ENCODE measurements around the gene ARHGAP28. TPM values are rescaled to one million over a fixed set of nuclear protein-coding genes. Genes with fewer than 3 reads are reported as not detected.
"Not testable (repeated sequence)": the region's sequence is repeated elsewhere in the genome, so short reads cannot be mapped to it uniquely, and the experiment has no call there.

The ARHGAP28 gene
- total RNA-seq, 6 donors from 2014 or later, result 4.1 to 18.9 (median 11.3) TPM

GRCh38 chr18:6836331-6836730 is 106.8 kb downstream of the ARHGAP28 start:
- peaks cover 0 to 2% (median 0%) of the 10 kb centered on the region in 4 donors for H3K36me3 ChIP-seq
- no peaks in the 10 kb centered on the region for H3K9me3 ChIP-seq
- 80% methylated on average over 1 of the region's 1 CpG for WGBS, 2 donors
- no peaks in the 10 kb centered on the region for H3K27me3 ChIP-seq
- DNase-seq, result no peak
- no peak overlapping the region for H3K27ac ChIP-seq
- ATAC-seq (ENCODE audit: low FRiP score in 2 of 2), result no peak
- H3K4me3 ChIP-seq, result no peak overlapping the region
- peaks cover 0 to 13% (median 4%) of the 10 kb centered on the region in 4 donors for H3K4me1 ChIP-seq
- TF ChIP-seq POLR2AphosphoS5 (IDR thresholded peaks at IDR 0.05), result no peak
- no peak for TF ChIP-seq EP300 (IDR thresholded peaks at IDR 0.05)
- no peak for TF ChIP-seq CTCF (IDR thresholded peaks at IDR 0.05)
- no peak for TF ChIP-seq POLR2A (IDR thresholded peaks at IDR 0.05)

GRCh38 chr18:6837904-6838303 is 108.4 kb downstream of the ARHGAP28 start:
- TF ChIP-seq CTCF (IDR thresholded peaks at IDR 0.05), result no peak
- no peak for TF ChIP-seq POLR2AphosphoS5 (IDR thresholded peaks at IDR 0.05)
- no peak for TF ChIP-seq POLR2A (IDR thresholded peaks at IDR 0.05)
- no peak for TF ChIP-seq EP300 (IDR thresholded peaks at IDR 0.05)

GRCh38 chr18:6842081-6842480 is 112.6 kb downstream of the ARHGAP28 start:
- ATAC-seq (ENCODE audit: low FRiP score in 2 of 2) (no peak), DNase-seq (no peak)
- Histone ChIP-seq H3K27ac (no peak overlapping the region), H3K27me3 (no peaks in the 10 kb centered on the region), H3K4me3 (no peak overlapping the region), H3K36me3 (no peaks in the 10 kb centered on the region), H3K9me3 (no peaks in the 10 kb centered on the region), H3K4me1 (no peaks in the 10 kb centered on the region)
- 83 to 87% methylated on average over 3 of the region's 3 CpGs for WGBS, 2 donors
- TF ChIP-seq CTCF (IDR thresholded peaks at IDR 0.05) (no peak), POLR2AphosphoS5 (IDR thresholded peaks at IDR 0.05) (no peak), POLR2A (IDR thresholded peaks at IDR 0.05) (no peak)

More at GRCh38 chr18:6837904-6838303, 108.4 kb downstream of the ARHGAP28 start:
- DNase-seq (no peak), ATAC-seq (ENCODE audit: low FRiP score in 2 of 2) (no peak)
- no peaks in the 10 kb centered on the region for H3K9me3 ChIP-seq
- H3K4me1 ChIP-seq, result peaks cover 0 to 13% (median 4%) of the 10 kb centered on the region in 4 donors
- WGBS, 2 donors, result 92 to 97% methylated on average over 3 of the region's 3 CpGs
- no peak overlapping the region for H3K27ac ChIP-seq
- no peaks in the 10 kb centered on the region for H3K36me3 ChIP-seq
- H3K27me3 ChIP-seq, result no peaks in the 10 kb centered on the region
- no peak overlapping the region for H3K4me3 ChIP-seq

- no peaks in the 10 kb centered on the region for H3K4me1 ChIP-seq
- H3K36me3 ChIP-seq, result no peaks in the 10 kb centered on the region
- no peak overlapping the region for H3K4me3 ChIP-seq
- TF ChIP-seq POLR2AphosphoS5 (IDR thresholded peaks at IDR 0.05), result no peak
- no peak for TF ChIP-seq EP300 (IDR thresholded peaks at IDR 0.05)
- TF ChIP-seq POLR2A (IDR thresholded peaks at IDR 0.05), result no peak
- no peak for TF ChIP-seq CTCF (IDR thresholded peaks at IDR 0.05)
- no peaks in the 10 kb centered on the region for H3K27me3 ChIP-seq
- no peaks in the 10 kb centered on the region for H3K9me3 ChIP-seq
- WGBS, 2 donors, result 68 to 79% methylated on average over 2 of the region's 2 CpGs
- ATAC-seq (ENCODE audit: low FRiP score in 2 of 2) (no peak), DNase-seq (no peak)
- H3K27ac ChIP-seq, result no peak overlapping the region
Measured at GRCh38 chr18:6843308-6843707, 113.8 kb downstream of the ARHGAP28 start.

- not testable (repeated sequence) for H3K4me3 ChIP-seq; DNase-seq; H3K36me3 ChIP-seq; H3K27ac ChIP-seq; H3K4me1 ChIP-seq; H3K27me3 ChIP-seq; ATAC-seq (ENCODE audit: low FRiP score in 2 of 2); H3K9me3 ChIP-seq
- whole genome bisulfite sequencing, 2 donors, result 94% methylated on average over 1 of the region's 1 CpG
Measured at GRCh38 chr18:6845521-6845920, 116.0 kb downstream of the ARHGAP28 start.

Data from upper lobe of left lung (tissue), 6 donors.